Posterior vena cava (tissue), 2 donors: Measurements from ENCODE around the gene ZDHHC3. TPM values are rescaled to one million over a fixed set of nuclear protein-coding genes. Genes with fewer than 3 reads are reported as not detected.

ENCODE experiments used
- DNase-seq: peaks from one replicate; pipeline ENCODE4 v3.0.0-alpha.2; 2020; ENCODE audit warnings: low spot score
- intact Hi-C, 2 donors: fragments of 100-400 bp; cut with DNase I; formaldehyde crosslinking; loops; one replicate each; pipeline versions ENCODE4 v1.14.1 to v1.14.2; 2022 to 2023
- total RNA-seq, 2 donors: library from RNA; stranded (reverse); fragmentation: NEBNext Ultra II Directional; extraction: Animal tissue kit (Norgen Biotek cat#: 25700); gene quantifications; one replicate each; pipeline ENCODE4 v1.2.1, GENCODE V29; 2021
- donor health status: DM: yes; HTN: yes; CAD: no.
- donor health status: DM: yes; HTN: yes; CAD: no.

Gene ZDHHC3
- total RNA-seq, 2 donors from 2014 or later = 59.0 to 59.7 TPM

- intact Hi-C loops = no loop called here
Measured at GRCh38 chr3:44875596-44875995, 100.4 kb downstream of the ZDHHC3 start.

More at GRCh38 chr3:44875596-44875995, 100.4 kb downstream of the ZDHHC3 start:
- DNase-seq = no peak

Other genes with a start within 250 kb of the ZDHHC3 start
- 1 to 10 TPM; 7.2 to 8.1 TPM for gene ZNF501, start 246.5 kb downstream of the ZDHHC3 start, total RNA-seq
- 10 to 100 TPM; 26.9 to 27.2 TPM for gene KIAA1143, start 214.6 kb downstream of the ZDHHC3 start, total RNA-seq
- under 1 TPM; 0.19 to 0.65 TPM for gene KIF15, start 214.4 kb downstream of the ZDHHC3 start, total RNA-seq
- 10 to 100 TPM in 1 of 2 donors, 1 to 10 TPM in 1; 6.7 to 10.8 TPM for gene TMEM42, start 114.3 kb downstream of the ZDHHC3 start, total RNA-seq
- gene TGM4, start 101.6 kb downstream of the ZDHHC3 start, total RNA-seq = not detected
- gene EXOSC7, start 70 bp upstream of the ZDHHC3 start, total RNA-seq = 10 to 100 TPM; 27.3 to 30.8 TPM
- 100 to 1,000 TPM in 1 of 2 donors, 10 to 100 TPM in 1; 50.0 to 136 TPM for gene CLEC3B, start 50.1 kb upstream of the ZDHHC3 start, total RNA-seq
- 1 to 10 TPM; 3.9 to 4.8 TPM for gene CDCP1, start 170.2 kb upstream of the ZDHHC3 start, total RNA-seq